Measurements from ENCODE around the gene ZBTB7B.

The ZBTB7B gene

GRCh38 chr1:154974808-154975408 is 27.7 kb upstream of the ZBTB7B start (continued):
- no peak for TF ChIP-seq PRDM6 (tag by site-specific recombination; IDR thresholded peaks at IDR 0.05)
- no peak for TF ChIP-seq ZNF223 (tag by site-specific recombination; IDR thresholded peaks at IDR 0.05)
- TF ChIP-seq ZBTB6 (tag by site-specific recombination; IDR thresholded peaks at IDR 0.05) = no peak
- peak; percentile 62; the same call in 1 of the 2 replicates for TF ChIP-seq TRIM28 (IDR thresholded peaks at IDR 0.05; ENCODE audit: borderline replicate concordance, low read length)
- 0 out of 2 replicates have a peak, but pooled peaks have one; percentile 23 for TF ChIP-seq ZBTB17 (tag by site-specific recombination; IDR thresholded peaks at IDR 0.05)
- TF ChIP-seq BCL11B (tag by site-specific recombination; IDR thresholded peaks at IDR 0.05; ENCODE audit: low read depth) = 0 out of 2 replicates have a peak, but pooled peaks have one; percentile 13
- no peak for TF ChIP-seq ZNF2 (tag by site-specific recombination; IDR thresholded peaks at IDR 0.05)
- TF ChIP-seq KLF9 (tag by site-specific recombination; IDR thresholded peaks at IDR 0.05; ENCODE audit: low read depth) = peak; percentile 97
- TF ChIP-seq HOXD13 (CRISPR knock-in tag; IDR thresholded peaks at IDR 0.05; ENCODE audit: borderline replicate concordance) = peak; percentile 93
- TF ChIP-seq, protein P1, sequence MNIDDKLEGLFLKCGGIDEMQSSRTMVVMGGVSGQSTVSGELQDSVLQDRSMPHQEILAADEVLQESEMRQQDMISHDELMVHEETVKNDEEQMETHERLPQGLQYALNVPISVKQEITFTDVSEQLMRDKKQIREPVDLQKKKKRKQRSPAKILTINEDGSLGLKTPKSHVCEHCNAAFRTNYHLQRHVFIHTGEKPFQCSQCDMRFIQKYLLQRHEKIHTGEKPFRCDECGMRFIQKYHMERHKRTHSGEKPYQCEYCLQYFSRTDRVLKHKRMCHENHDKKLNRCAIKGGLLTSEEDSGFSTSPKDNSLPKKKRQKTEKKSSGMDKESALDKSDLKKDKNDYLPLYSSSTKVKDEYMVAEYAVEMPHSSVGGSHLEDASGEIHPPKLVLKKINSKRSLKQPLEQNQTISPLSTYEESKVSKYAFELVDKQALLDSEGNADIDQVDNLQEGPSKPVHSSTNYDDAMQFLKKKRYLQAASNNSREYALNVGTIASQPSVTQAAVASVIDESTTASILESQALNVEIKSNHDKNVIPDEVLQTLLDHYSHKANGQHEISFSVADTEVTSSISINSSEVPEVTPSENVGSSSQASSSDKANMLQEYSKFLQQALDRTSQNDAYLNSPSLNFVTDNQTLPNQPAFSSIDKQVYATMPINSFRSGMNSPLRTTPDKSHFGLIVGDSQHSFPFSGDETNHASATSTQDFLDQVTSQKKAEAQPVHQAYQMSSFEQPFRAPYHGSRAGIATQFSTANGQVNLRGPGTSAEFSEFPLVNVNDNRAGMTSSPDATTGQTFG (tag by site-specific recombination; IDR thresholded peaks at IDR 0.05; ENCODE audit: borderline replicate concordance) = no peak
- TF ChIP-seq KLF10 (tag by site-specific recombination; IDR thresholded peaks at IDR 0.05) = peak; percentile 62; the same call in 1 of the 2 replicates
- TF ChIP-seq ZNF302 (tag by site-specific recombination; IDR thresholded peaks at IDR 0.05; ENCODE audit: low read depth) = no peak
- no peak for TF ChIP-seq HIC1 (tag by site-specific recombination; IDR thresholded peaks at IDR 0.05)
- TF ChIP-seq ZNF221 (tag by site-specific recombination; IDR thresholded peaks at IDR 0.05; ENCODE audit: borderline replicate concordance) = no peak
- no peak for TF ChIP-seq GLIS2 (tag by site-specific recombination; IDR thresholded peaks at IDR 0.05)
- TF ChIP-seq REPIN1 (tag by site-specific recombination; IDR thresholded peaks at IDR 0.05; ENCODE audit: low read depth) = no peak
- TF ChIP-seq ZNF146 (tag by site-specific recombination; IDR thresholded peaks at IDR 0.05) = no peak
- TF ChIP-seq, protein P2, sequence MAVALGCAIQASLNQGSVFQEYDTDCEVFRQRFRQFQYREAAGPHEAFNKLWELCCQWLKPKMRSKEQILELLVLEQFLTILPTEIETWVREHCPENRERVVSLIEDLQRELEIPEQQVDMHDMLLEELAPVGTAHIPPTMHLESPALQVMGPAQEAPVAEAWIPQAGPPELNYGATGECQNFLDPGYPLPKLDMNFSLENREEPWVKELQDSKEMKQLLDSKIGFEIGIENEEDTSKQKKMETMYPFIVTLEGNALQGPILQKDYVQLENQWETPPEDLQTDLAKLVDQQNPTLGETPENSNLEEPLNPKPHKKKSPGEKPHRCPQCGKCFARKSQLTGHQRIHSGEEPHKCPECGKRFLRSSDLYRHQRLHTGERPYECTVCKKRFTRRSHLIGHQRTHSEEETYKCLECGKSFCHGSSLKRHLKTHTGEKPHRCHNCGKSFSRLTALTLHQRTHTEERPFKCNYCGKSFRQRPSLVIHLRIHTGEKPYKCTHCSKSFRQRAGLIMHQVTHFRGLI (tag by site-specific recombination; IDR thresholded peaks at IDR 0.05) = peak; percentile 7; the same call in 1 of the 2 replicates
- no peak for TF ChIP-seq SP2 (tag by site-specific recombination; IDR thresholded peaks at IDR 0.05)
- TF ChIP-seq KLF7 (tag by site-specific recombination; IDR thresholded peaks at IDR 0.05; ENCODE audit: borderline replicate concordance) = peak; percentile 13; the same call in 1 of the 2 replicates
- TF ChIP-seq ZNF664 (tag by site-specific recombination; IDR thresholded peaks at IDR 0.05) = no peak
- no peak for TF ChIP-seq ZNF558 (tag by site-specific recombination; IDR thresholded peaks at IDR 0.05)
- peak; percentile 81 for TF ChIP-seq ZNF394 (tag by site-specific recombination; IDR thresholded peaks at IDR 0.05; ENCODE audit: borderline replicate concordance)
- peak; percentile 83; the same call in 1 of the 2 replicates for TF ChIP-seq KLF16 (tag by site-specific recombination; IDR thresholded peaks at IDR 0.05)
- no peak for TF ChIP-seq ELK4 (IDR thresholded peaks at IDR 0.05; ENCODE audit: borderline replicate concordance, low read depth, low read length)
- no peak for TF ChIP-seq ZIC2 (tag by site-specific recombination; IDR thresholded peaks at IDR 0.05)
- no peak for TF ChIP-seq ZNF837 (tag by site-specific recombination; IDR thresholded peaks at IDR 0.05)

Data from HEK293 (cell line).